HepG2 (cell line): Measurements from ENCODE around the gene NSD1. TPM values are rescaled to one million over a fixed set of nuclear protein-coding genes. Genes with fewer than 3 reads are reported as not detected.

Source experiments
- BRF2 ChIP-seq: sonication (generic); formaldehyde crosslinking; IDR thresholded peaks from 2 replicates; pipeline ENCODE4 v1.8.1; 2022; ENCODE audit warnings: mild to moderate bottlenecking, missing genetic modification reagents
- EEA1 ChIP-seq: sonication (generic); formaldehyde crosslinking; IDR thresholded peaks from 2 replicates; pipeline ENCODE4 v1.5.1; 2020; ENCODE audit warnings: mild to moderate bottlenecking, missing genetic modification reagents, borderline replicate concordance
- ESRRA ChIP-seq: sonication (generic); formaldehyde crosslinking; IDR thresholded peaks from 2 replicates; pipeline ENCODE4 v1.5.1; 2020; ENCODE audit warnings: mild to moderate bottlenecking, low read depth, missing genetic modification reagents
- EZH2 ChIP-seq: conservative IDR thresholded peaks from 2 replicates; pipeline ENCODE4 v1.6.1; 2012; ENCODE audit warnings: mild to moderate bottlenecking, low read depth, low read length, moderate library complexity
- HNF4A ChIP-seq: sonication (generic); formaldehyde crosslinking; IDR thresholded peaks from 2 replicates; pipeline ENCODE4 v1.4.0; 2020; ENCODE audit warnings: missing genetic modification reagents
- HOXA3 ChIP-seq: sonication (generic); formaldehyde crosslinking; IDR thresholded peaks from 2 replicates; pipeline ENCODE4 v1.5.0; 2020; ENCODE audit warnings: missing genetic modification reagents
- NBN ChIP-seq: fragments of 450-650 bp; conservative IDR thresholded peaks from 2 replicates; pipeline ENCODE4 v1.6.1; 2017
- NCOR1 ChIP-seq: fragments of 200-600 bp; sonication (generic); IDR thresholded peaks from 2 replicates; pipeline ENCODE4 v1.7.0; 2017; ENCODE audit warnings: antibody characterized with exemption, low read length, borderline replicate concordance
- NFKBIZ ChIP-seq: IDR thresholded peaks from 2 replicates; pipeline ENCODE4 v1.6.1; 2018; ENCODE audit warnings: missing genetic modification reagents, missing compliant biosample characterization
- NR2F1 ChIP-seq, 2 experiments: fragments of 450-650 bp in 1 of 2; formaldehyde crosslinking in 1 of 2; IDR thresholded peaks; 2 replicates each; pipeline versions ENCODE4 v1.5.0 to v1.6.1; 2016 to 2020; ENCODE audit warnings: mild to moderate bottlenecking in 1 of 2, missing compliant biosample characterization in 1 of 2, missing genetic modification reagents in 1 of 2, moderate library complexity in 1 of 2
- PCBP1 ChIP-seq: fragments of 200-400 bp; formaldehyde crosslinking; IDR thresholded peaks from 2 replicates; pipeline ENCODE4 v1.6.1; 2017; ENCODE audit warnings: mild to moderate bottlenecking, low read depth, low read length, borderline replicate concordance
- PLSCR1 ChIP-seq: sonication (generic); formaldehyde crosslinking; IDR thresholded peaks from 2 replicates; pipeline ENCODE4 v1.5.0; 2020; ENCODE audit warnings: missing genetic modification reagents, mild to moderate bottlenecking, borderline replicate concordance
- POLR2AphosphoS2 ChIP-seq: IDR thresholded peaks from 2 replicates; pipeline ENCODE4 v1.6.1; 2011; ENCODE audit warnings: low read depth, low read length, improper control_type of control experiment
- RNF2 ChIP-seq: fragments of 450-650 bp; conservative IDR thresholded peaks from 2 replicates; pipeline ENCODE4 v1.6.1; 2016; ENCODE audit warnings: low read depth
- SMARCC2 ChIP-seq: fragments of 450-650 bp; IDR thresholded peaks from 2 replicates; pipeline ENCODE4 v1.6.1; 2017; ENCODE audit warnings: antibody characterized with exemption, mild to moderate bottlenecking
- STAT5B ChIP-seq: sonication (generic); formaldehyde crosslinking; IDR thresholded peaks from 2 replicates; pipeline ENCODE4 v1.4.0; 2020; ENCODE audit warnings: missing genetic modification reagents
- ZMYM2 ChIP-seq: sonication (generic); formaldehyde crosslinking; IDR thresholded peaks from 2 replicates; pipeline ENCODE4 v1.8.0; 2022; ENCODE audit warnings: mild to moderate bottlenecking, missing genetic modification reagents
- ZNF256 ChIP-seq: sonication (generic); formaldehyde crosslinking; conservative IDR thresholded peaks from 2 replicates; pipeline ENCODE4 v1.4.0; 2020; ENCODE audit warnings: missing genetic modification reagents
- ZNF543 ChIP-seq: sonication (generic); formaldehyde crosslinking; IDR thresholded peaks from 2 replicates; pipeline ENCODE4 v1.4.0; 2020; ENCODE audit warnings: mild to moderate bottlenecking, missing genetic modification reagents
- ZNF609 ChIP-seq: sonication (generic); formaldehyde crosslinking; IDR thresholded peaks from 2 replicates; pipeline ENCODE4 v1.4.0; 2020; ENCODE audit warnings: mild to moderate bottlenecking, missing genetic modification reagents, borderline replicate concordance
- ZNF652 ChIP-seq: IDR thresholded peaks from 2 replicates; pipeline ENCODE4 v1.6.1; 2016; ENCODE audit warnings: low read depth, borderline replicate concordance
- ZNF781 ChIP-seq: sonication (generic); formaldehyde crosslinking; IDR thresholded peaks from 2 replicates; pipeline ENCODE4 v1.5.1; 2020; ENCODE audit warnings: borderline replicate concordance, mild to moderate bottlenecking, missing genetic modification reagents; ENCODE audit errors: not compliant biosample characterization
- polyA plus RNA-seq, 8 experiments: library from polyadenylated mRNA; depleted of rRNA in 3 of 8; stranded (reverse) in 7 of 8; unstranded in 1 of 8; fragments of >200 nt; fragmentation: Illumina TruSeq in 4 of 8; extraction: Trizol in 4 of 8; gene quantifications; 2 replicates each; pipeline versions ENCODE4 v1.2.1 to v1.2.3, GENCODE V29; 2011 to 2016; ENCODE audit warnings: low read depth in 4 of 8, missing spikeins in 1 of 8, mixed read lengths in 1 of 8; ENCODE audit not compliant: insufficient read depth in 1 of 8
- total RNA-seq, 5 experiments: library from RNA; depleted of rRNA; stranded (reverse); fragments of >200 nt; fragmentation: Illumina TruSeq; extraction: Trizol; gene quantifications; 2 replicates each; pipeline ENCODE4 v1.2.3, GENCODE V29; 2016; ENCODE audit warnings: low read depth in 1 of 5

Gene NSD1
- total and polyA plus RNA-seq, 2 of the 13 experiments (the other 11 are each of a cell fraction or from before 2014, with no cell fraction given): 0.01 to 0.09 TPM

GRCh38 chr5:177325868-177326381 lies 192.4 kb downstream of the NSD1 start (continued):
- no peak for TF ChIP-seq ZMYM2
- peak; percentile 46; the same call in 1 of the 2 replicates for TF ChIP-seq ESRRA (CRISPR knock-in tag)
- TF ChIP-seq NFKBIZ (CRISPR knock-in tag): no peak
- no peak for TF ChIP-seq SMARCC2
- TF ChIP-seq HOXA3 (CRISPR knock-in tag): no peak
- no peak for TF ChIP-seq BRF2
- peak; percentile 84 for TF ChIP-seq NCOR1
- peak; percentile 76 for TF ChIP-seq HNF4A (CRISPR knock-in tag)
- no peak for TF ChIP-seq ZNF781 (CRISPR knock-in tag)
- no peak for TF ChIP-seq ZNF609 (CRISPR knock-in tag)
- no peak for TF ChIP-seq EZH2
- no peak for TF ChIP-seq STAT5B (CRISPR knock-in tag)
- no peak for TF ChIP-seq ZNF256 (CRISPR knock-in tag)
- TF ChIP-seq POLR2AphosphoS2: no peak
- TF ChIP-seq PCBP1: no peak
- 0 out of 2 replicates have a peak, but pooled peaks have one; percentile 38 for TF ChIP-seq ZNF543 (CRISPR knock-in tag)
- no peak for TF ChIP-seq PLSCR1 (CRISPR knock-in tag)
- TF ChIP-seq ZNF652: peak; percentile 60
- TF ChIP-seq RNF2: no peak
- no peak; a peak in 1 of 4 replicates for TF ChIP-seq NR2F1 (CRISPR knock-in tag; IDR thresholded peaks at IDR 0.05)
- no peak for TF ChIP-seq EEA1 (CRISPR knock-in tag)
- no peak for TF ChIP-seq NBN
